ENCODE measurements around the gene GIGYF1. TPM values are rescaled to one million over a fixed set of nuclear protein-coding genes. Genes with fewer than 3 reads are reported as not detected.

GIGYF1 gene
- total RNA-seq, 1 donor from 2014 or later: 95.1 TPM

DNA sequence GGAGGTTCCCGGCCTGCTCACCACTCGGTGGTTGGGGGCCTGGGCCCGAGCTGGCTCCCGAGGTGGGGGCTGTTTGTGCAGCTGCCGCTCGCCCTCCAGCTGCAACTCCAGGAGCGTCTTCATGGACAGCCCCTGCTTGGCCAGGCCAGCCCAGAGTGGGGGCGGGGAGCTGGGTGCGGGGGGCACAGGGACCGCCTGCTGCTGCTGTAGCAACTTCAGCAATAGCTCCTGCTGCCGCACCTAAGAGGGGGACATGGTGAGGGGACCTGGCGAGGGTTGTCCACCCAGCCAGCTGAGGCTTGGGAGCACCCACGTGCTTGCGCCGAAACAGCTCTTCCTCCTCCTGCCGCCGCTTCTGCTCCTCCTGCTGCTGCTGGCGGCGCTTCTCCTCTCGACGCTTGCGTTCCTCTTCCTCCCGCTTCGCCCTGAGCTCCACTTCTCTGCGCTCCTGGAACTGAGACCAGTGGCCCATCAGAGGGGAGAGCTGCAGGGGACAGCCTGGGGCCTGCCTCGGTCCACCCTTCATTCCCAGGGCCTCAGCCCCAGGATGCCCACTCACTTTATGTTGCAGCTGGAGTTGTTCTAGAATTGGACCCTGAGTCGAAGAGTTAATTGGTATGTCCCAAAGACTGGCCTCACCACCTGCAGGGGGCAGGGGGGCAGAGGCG, 10.9 kb downstream of the GIGYF1 start:
- TF ChIP-seq CTCF (IDR thresholded peaks at IDR 0.05; ENCODE audit: unreplicated experiment): no peak
- peaks cover 8% of the 10 kb centered on the region for H3K36me3 Mint-ChIP-seq (ENCODE audit: insufficient read depth)
- no peak overlapping the region for H3K27ac Mint-ChIP-seq
- H3K4me3 Mint-ChIP-seq (ENCODE audit: low read depth): no peak overlapping the region
- no peaks in the 10 kb centered on the region for H3K4me1 Mint-ChIP-seq (ENCODE audit: low read depth)
- DNase-seq (ENCODE audit: low spot score, unreplicated experiment): no peak
- H3K27me3 Mint-ChIP-seq: no peaks in the 10 kb centered on the region
- H3K9me3 Mint-ChIP-seq (ENCODE audit: low read depth): no peaks in the 10 kb centered on the region

GRCh38 chr7:100682228-100682741, 11.8 kb downstream of the GIGYF1 start:
- DNase-seq (ENCODE audit: low spot score, unreplicated experiment): no peak
- Mint-ChIP-seq H3K4me1 (ENCODE audit: low read depth) (no peaks in the 10 kb centered on the region), H3K36me3 (ENCODE audit: insufficient read depth) (peaks cover 10% of the 10 kb centered on the region), H3K27me3 (no peaks in the 10 kb centered on the region), H3K9me3 (ENCODE audit: low read depth) (no peaks in the 10 kb centered on the region), H3K4me3 (ENCODE audit: low read depth) (no peak overlapping the region), H3K27ac (no peak overlapping the region)
- no peak for TF ChIP-seq CTCF (IDR thresholded peaks at IDR 0.05; ENCODE audit: unreplicated experiment)

- no peaks in the 10 kb centered on the region for H3K4me1 Mint-ChIP-seq (ENCODE audit: low read depth)
- no peak for DNase-seq (ENCODE audit: low spot score, unreplicated experiment)
- no peak overlapping the region for H3K27ac Mint-ChIP-seq
- no peak for TF ChIP-seq CTCF (IDR thresholded peaks at IDR 0.05; ENCODE audit: unreplicated experiment)
- H3K36me3 Mint-ChIP-seq (ENCODE audit: insufficient read depth): peaks cover 10% of the 10 kb centered on the region
- H3K4me3 Mint-ChIP-seq (ENCODE audit: low read depth): no peak overlapping the region
- H3K9me3 Mint-ChIP-seq (ENCODE audit: low read depth): no peaks in the 10 kb centered on the region
- no peaks in the 10 kb centered on the region for H3K27me3 Mint-ChIP-seq
These were observed 12.4 kb downstream of the GIGYF1 start for GRCh38 chr7:100681491-100682227.

- Mint-ChIP-seq H3K4me3 (ENCODE audit: low read depth) (no peak overlapping the region), H3K36me3 (ENCODE audit: insufficient read depth) (peaks cover 10% of the 10 kb centered on the region), H3K27ac (no peak overlapping the region), H3K4me1 (ENCODE audit: low read depth) (peaks cover 2% of the 10 kb centered on the region), H3K9me3 (ENCODE audit: low read depth) (no peaks in the 10 kb centered on the region), H3K27me3 (no peaks in the 10 kb centered on the region)
- no peak for DNase-seq (ENCODE audit: low spot score, unreplicated experiment)
- TF ChIP-seq CTCF (IDR thresholded peaks at IDR 0.05; ENCODE audit: unreplicated experiment): no peak
These were observed 13.3 kb downstream of the GIGYF1 start for GRCh38 chr7:100680576-100681271.

- peak overlapping the region; percentile 76 for H3K27ac Mint-ChIP-seq
- no peak for DNase-seq (ENCODE audit: low spot score, unreplicated experiment)
- peaks cover 8% of the 10 kb centered on the region for H3K36me3 Mint-ChIP-seq (ENCODE audit: insufficient read depth)
- peaks cover 2% of the 10 kb centered on the region for H3K4me1 Mint-ChIP-seq (ENCODE audit: low read depth)
- H3K9me3 Mint-ChIP-seq (ENCODE audit: low read depth): no peaks in the 10 kb centered on the region
- no peaks in the 10 kb centered on the region for H3K27me3 Mint-ChIP-seq
- H3K4me3 Mint-ChIP-seq (ENCODE audit: low read depth): no peak overlapping the region
- TF ChIP-seq CTCF (IDR thresholded peaks at IDR 0.05; ENCODE audit: unreplicated experiment): no peak
These were observed 14.0 kb downstream of the GIGYF1 start for GRCh38 chr7:100679927-100680575.
